Testis (tissue), 2 donors: ENCODE measurements around the gene EIF4A3.

Experiments used
- CTCF ChIP-seq, 3 experiments: fragments of 450-650 bp in 2 of 3; fragments of 200-600 bp in 1 of 3; sonication (generic) in 1 of 3; IDR thresholded peaks; one replicate each; pipeline ENCODE4 v1.5.1; 2016 to 2019; ENCODE audit warnings: antibody characterized with exemption in 3 of 3, mild to moderate bottlenecking in 2 of 3, moderate library complexity in 1 of 3
- POLR2A ChIP-seq: fragments of 450-650 bp; IDR thresholded peaks from one replicate; pipeline ENCODE4 v1.6.1; 2017; ENCODE audit warnings: antibody characterized with exemption, mild to moderate bottlenecking, moderate library complexity

GRCh38 chr17:80166446-80166845 lies 19.5 kb upstream of the EIF4A3 start:
- TF ChIP-seq CTCF (IDR thresholded peaks at IDR 0.05) (no peak), POLR2A (no peak)
